D721Med (cell line): ENCODE measurements around the gene TMEM54.

Experiments
- DNase-seq: peaks from one replicate; pipeline ENCODE4 v3.0.0; 2011; ENCODE audit warnings: low spot score; ENCODE audit not compliant: insufficient read length
- FAIRE-seq: peaks from 2 replicates; lab custom pipeline; 2011; peaks lifted over from hg19 to GRCh38; lab: Jason Lieb, UNC
- TF ChIP-seq, protein P1 (sequence below): IDR thresholded peaks from 2 replicates; pipeline ENCODE4 v1.5.1; 2012; ENCODE audit warnings: mild to moderate bottlenecking, control low read depth; ENCODE audit not compliant: insufficient read depth; ENCODE audit errors: missing control alignments

TMEM54 gene

DNA sequence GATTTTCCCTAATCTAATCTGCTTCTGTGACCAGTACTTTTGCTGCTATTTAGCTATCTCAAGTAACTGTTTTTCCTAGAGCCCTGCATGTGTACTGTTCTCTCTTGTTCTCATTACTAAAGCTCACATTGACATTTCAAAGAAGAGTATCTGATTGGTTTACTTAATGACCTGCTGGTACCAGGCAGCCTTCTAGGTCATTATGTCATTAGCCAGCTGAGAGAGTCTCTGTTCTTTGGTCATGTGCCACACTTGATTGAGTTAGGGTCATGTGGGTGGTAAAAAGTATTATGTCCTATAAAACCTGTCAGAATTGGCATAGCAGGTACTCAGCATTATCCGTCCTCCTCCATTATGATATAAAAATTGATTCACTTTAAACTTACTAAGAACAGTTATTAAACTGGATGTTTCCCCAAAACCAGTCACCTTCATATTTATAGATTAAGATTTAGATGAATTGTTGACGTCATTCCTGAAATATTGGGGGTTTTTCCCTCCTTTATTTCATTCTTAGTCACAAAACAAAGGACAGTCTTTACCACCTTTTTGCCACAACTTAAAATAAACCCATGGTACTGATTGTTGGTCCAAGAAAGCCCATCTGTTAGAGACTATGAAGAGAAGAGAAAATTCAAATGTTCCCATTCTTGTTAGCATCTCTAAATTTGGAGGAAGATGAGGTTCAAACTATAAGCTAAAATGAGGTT, 52.7 kb downstream of the TMEM54 start:
- no peak for FAIRE-seq
- TF ChIP-seq, protein P1, sequence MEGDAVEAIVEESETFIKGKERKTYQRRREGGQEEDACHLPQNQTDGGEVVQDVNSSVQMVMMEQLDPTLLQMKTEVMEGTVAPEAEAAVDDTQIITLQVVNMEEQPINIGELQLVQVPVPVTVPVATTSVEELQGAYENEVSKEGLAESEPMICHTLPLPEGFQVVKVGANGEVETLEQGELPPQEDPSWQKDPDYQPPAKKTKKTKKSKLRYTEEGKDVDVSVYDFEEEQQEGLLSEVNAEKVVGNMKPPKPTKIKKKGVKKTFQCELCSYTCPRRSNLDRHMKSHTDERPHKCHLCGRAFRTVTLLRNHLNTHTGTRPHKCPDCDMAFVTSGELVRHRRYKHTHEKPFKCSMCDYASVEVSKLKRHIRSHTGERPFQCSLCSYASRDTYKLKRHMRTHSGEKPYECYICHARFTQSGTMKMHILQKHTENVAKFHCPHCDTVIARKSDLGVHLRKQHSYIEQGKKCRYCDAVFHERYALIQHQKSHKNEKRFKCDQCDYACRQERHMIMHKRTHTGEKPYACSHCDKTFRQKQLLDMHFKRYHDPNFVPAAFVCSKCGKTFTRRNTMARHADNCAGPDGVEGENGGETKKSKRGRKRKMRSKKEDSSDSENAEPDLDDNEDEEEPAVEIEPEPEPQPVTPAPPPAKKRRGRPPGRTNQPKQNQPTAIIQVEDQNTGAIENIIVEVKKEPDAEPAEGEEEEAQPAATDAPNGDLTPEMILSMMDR: no peak

More for the DNA sequence above, 52.7 kb downstream of the TMEM54 start:
- DNase-seq: no peak
